ENCODE data around the gene RAB8B.

RAB8B gene

GRCh38 chr15:63188247-63188925, 1.0 kb upstream of the RAB8B start:
- no peak overlapping the region for H3K23ac ChIP-seq (ENCODE audit: low read length)
- peaks cover 4% of the 10 kb centered on the region for H3K79me2 ChIP-seq (ENCODE audit: control insufficient read depth, insufficient read depth, low read length, poor library complexity)
- no peak overlapping the region for H3K9ac ChIP-seq (ENCODE audit: low read length)
- H3K4ac ChIP-seq (ENCODE audit: low read depth, low read length) = no peak overlapping the region
- no peaks in the 10 kb centered on the region for H3K9me3 ChIP-seq (ENCODE audit: insufficient read depth, low read depth, low read length)
- H2AFZ ChIP-seq (ENCODE audit: insufficient read depth, low read length, poor library complexity) = peak overlapping the region; percentile 77
- H4K91ac ChIP-seq (ENCODE audit: low read depth, low read length) = peak overlapping the region; percentile 26
- DNase-seq = no peak
- peak overlapping the region; percentile 84 for H4K8ac ChIP-seq (ENCODE audit: low read depth, low read length)
- peak overlapping the region; percentile 97 for H3K4me2 ChIP-seq (ENCODE audit: low read length)
- H3K27me3 ChIP-seq (ENCODE audit: insufficient read depth, low read length) = no peaks in the 10 kb centered on the region
- WGBS (ENCODE audit: extremely low coverage, insufficient coverage, insufficient read length) = no CpG with 5 or more reads among the region's 10 CpGs
- H3K27ac ChIP-seq (ENCODE audit: low read depth, low read length) = no peak overlapping the region
- H3K79me1 ChIP-seq (ENCODE audit: low read length) = peaks cover 4% of the 10 kb centered on the region
- peak overlapping the region; percentile 81 for H4K12ac ChIP-seq (ENCODE audit: low read depth, low read length)
- H3K14ac ChIP-seq (ENCODE audit: low read length) = peak overlapping the region; percentile 74
- no peak overlapping the region for H2BK120ac ChIP-seq (ENCODE audit: insufficient read depth, low read length, poor library complexity)
- H3K4me3 ChIP-seq (ENCODE audit: low read depth, low read length) = peak overlapping the region; percentile 71
- H2AK5ac ChIP-seq (ENCODE audit: low read length) = no peak overlapping the region
- no peak overlapping the region for H2BK5ac ChIP-seq (ENCODE audit: low read depth, low read length, poor library complexity)
- H3K18ac ChIP-seq (ENCODE audit: low read length) = no peak overlapping the region
- no peak overlapping the region for H2BK12ac ChIP-seq (ENCODE audit: low read length)
- H3K36me3 ChIP-seq (ENCODE audit: control insufficient read depth in 1 of 2, insufficient read depth in 2 of 2, low read length in 2 of 2) = no peaks in the 10 kb centered on the region
- H3K4me1 ChIP-seq (ENCODE audit: control insufficient read depth in 1 of 2, insufficient read depth in 2 of 2, low read length in 2 of 2) = peaks cover 0 to 10% of the 10 kb centered on the region in 2 experiments

- DNase-seq = peak in 1 of 2 donors; percentile 37
- no peak overlapping the region for H2BK5ac ChIP-seq (ENCODE audit: low read depth, low read length, poor library complexity)
- H3K14ac ChIP-seq (ENCODE audit: low read length) = peak overlapping the region; percentile 10
- no peak overlapping the region for H2BK12ac ChIP-seq (ENCODE audit: low read length)
- no peaks in the 10 kb centered on the region for H3K27me3 ChIP-seq (ENCODE audit: insufficient read depth, low read length)
- H3K18ac ChIP-seq (ENCODE audit: low read length) = peak overlapping the region; percentile 55
- no peaks in the 10 kb centered on the region for H3K9me3 ChIP-seq (ENCODE audit: insufficient read depth, low read depth, low read length)
- H3K36me3 ChIP-seq (ENCODE audit: control insufficient read depth in 1 of 2, insufficient read depth in 2 of 2, low read length in 2 of 2) = no peaks in the 10 kb centered on the region
- peak overlapping the region; percentile 28 for H4K91ac ChIP-seq (ENCODE audit: low read depth, low read length)
- H3K4me3 ChIP-seq (ENCODE audit: low read depth, low read length) = peak overlapping the region; percentile 79
- peaks cover 0 to 10% of the 10 kb centered on the region in 2 experiments for H3K4me1 ChIP-seq (ENCODE audit: control insufficient read depth in 1 of 2, insufficient read depth in 2 of 2, low read length in 2 of 2)
- no peak overlapping the region for H2BK120ac ChIP-seq (ENCODE audit: insufficient read depth, low read length, poor library complexity)
- H3K27ac ChIP-seq (ENCODE audit: low read depth, low read length) = no peak overlapping the region
- peak overlapping the region; percentile 95 for H4K8ac ChIP-seq (ENCODE audit: low read depth, low read length)
- no peak overlapping the region for H3K23ac ChIP-seq (ENCODE audit: low read length)
- H3K4ac ChIP-seq (ENCODE audit: low read depth, low read length) = no peak overlapping the region
- no CpG with 5 or more reads among the region's 10 CpGs for WGBS (ENCODE audit: extremely low coverage, insufficient coverage, insufficient read length)
- peak overlapping the region; percentile 89 for H2AFZ ChIP-seq (ENCODE audit: insufficient read depth, low read length, poor library complexity)
- peaks cover 4% of the 10 kb centered on the region for H3K79me2 ChIP-seq (ENCODE audit: control insufficient read depth, insufficient read depth, low read length, poor library complexity)
- peak overlapping the region; percentile 95 for H3K4me2 ChIP-seq (ENCODE audit: low read length)
- peaks cover 4% of the 10 kb centered on the region for H3K79me1 ChIP-seq (ENCODE audit: low read length)
- H3K9ac ChIP-seq (ENCODE audit: low read length) = peak overlapping the region; percentile 68
- peak overlapping the region; percentile 2 for H2AK5ac ChIP-seq (ENCODE audit: low read length)
- H4K12ac ChIP-seq (ENCODE audit: low read depth, low read length) = peak overlapping the region; percentile 3
Measured at GRCh38 chr15:63189941-63190768, 749 bp downstream of the RAB8B start.

- Histone ChIP-seq H2BK5ac (ENCODE audit: low read depth, low read length, poor library complexity) (no peak overlapping the region), H3K79me1 (ENCODE audit: low read length) (peaks cover 4% of the 10 kb centered on the region), H3K27me3 (ENCODE audit: insufficient read depth, low read length) (no peaks in the 10 kb centered on the region), H3K79me2 (ENCODE audit: control insufficient read depth, insufficient read depth, low read length, poor library complexity) (peaks cover 4% of the 10 kb centered on the region), H2BK120ac (ENCODE audit: insufficient read depth, low read length, poor library complexity) (no peak overlapping the region), H3K9ac (ENCODE audit: low read length) (no peak overlapping the region), H3K4ac (ENCODE audit: low read depth, low read length) (no peak overlapping the region), H3K18ac (ENCODE audit: low read length) (no peak overlapping the region), H3K4me1 (ENCODE audit: control insufficient read depth in 1 of 2, insufficient read depth in 2 of 2, low read length in 2 of 2) (peaks cover 0 to 10% of the 10 kb centered on the region in 2 experiments), H2AK5ac (ENCODE audit: low read length) (no peak overlapping the region), H3K14ac (ENCODE audit: low read length) (no peak overlapping the region), H3K36me3 (ENCODE audit: control insufficient read depth in 1 of 2, insufficient read depth in 2 of 2, low read length in 2 of 2) (no peaks in the 10 kb centered on the region), H2BK12ac (ENCODE audit: low read length) (no peak overlapping the region), H3K4me3 (ENCODE audit: low read depth, low read length) (no peak overlapping the region), H4K12ac (ENCODE audit: low read depth, low read length) (no peak overlapping the region), H3K27ac (ENCODE audit: low read depth, low read length) (no peak overlapping the region), H4K8ac (ENCODE audit: low read depth, low read length) (no peak overlapping the region), H3K23ac (ENCODE audit: low read length) (no peak overlapping the region), H3K4me2 (ENCODE audit: low read length) (no peak overlapping the region), H3K9me3 (ENCODE audit: insufficient read depth, low read depth, low read length) (no peaks in the 10 kb centered on the region), H4K91ac (ENCODE audit: low read depth, low read length) (no peak overlapping the region), H2AFZ (ENCODE audit: insufficient read depth, low read length, poor library complexity) (no peak overlapping the region)
- no CpG with 5 or more reads among the region's 3 CpGs for WGBS (ENCODE audit: extremely low coverage, insufficient coverage, insufficient read length)
- DNase-seq = peak in 1 of 2 donors; percentile 35
Measured at GRCh38 chr15:63190769-63191649, 1.6 kb downstream of the RAB8B start.

Measured in trophoblast cell (in vitro differentiated cells and primary cell).